Sigmoid colon (tissue), 4 donors: ENCODE data around the gene PUS3.

Source experiments
- CTCF ChIP-seq, 4 experiments: fragments of 450-650 bp in 3 of 4; fragments of 200-600 bp in 1 of 4; IDR thresholded peaks; one replicate each; pipeline ENCODE4 v1.5.1; 2016 to 2019; ENCODE audit warnings: antibody characterized with exemption in 4 of 4, mild to moderate bottlenecking in 3 of 4, moderate library complexity in 2 of 4
- POLR2A ChIP-seq, 2 donors: fragments of 450-650 bp; IDR thresholded peaks; one replicate each; pipeline ENCODE4 v1.6.1; 2016; ENCODE audit warnings: antibody characterized with exemption in 2 of 2, mild to moderate bottlenecking in 2 of 2, moderate library complexity in 2 of 2
- POLR2AphosphoS5 ChIP-seq, 4 donors: sonication (generic); formaldehyde crosslinking; IDR thresholded peaks; one replicate each; pipeline ENCODE4 v1.6.1; 2017; ENCODE audit warnings: antibody characterized with exemption in 4 of 4

- no peak for TF ChIP-seq CTCF (IDR thresholded peaks at IDR 0.05)
- no peak for TF ChIP-seq POLR2A (IDR thresholded peaks at IDR 0.05)
- no peak for TF ChIP-seq POLR2AphosphoS5 (IDR thresholded peaks at IDR 0.05)
Measured at GRCh38 chr11:125945797-125946520, 43.0 kb upstream of the PUS3 start, which contains the start of gene VSIG10L2.
